ENCODE results near the gene MRAP2. TPM values are rescaled to one million over a fixed set of nuclear protein-coding genes. Genes with fewer than 3 reads are reported as not detected.

Gene MRAP2
- total and polyA plus RNA-seq, 2 donors (not counting 3 experiments of a cell fraction or from before 2014, with no cell fraction given), result 5.8 to 8.6 TPM

- H3K4me1 ChIP-seq (ENCODE audit: control insufficient read depth, extremely low read depth, insufficient read depth, low read length), result peaks cover 10% of the 10 kb centered on the region
- no peaks in the 10 kb centered on the region for H3K9me1 ChIP-seq (replicated peaks; ENCODE audit: control insufficient read depth, extremely low read depth, insufficient read depth, low read length)
- no peaks in the 10 kb centered on the region for H3K27me3 ChIP-seq (ENCODE audit: control insufficient read depth in 2 of 2, insufficient read depth in 2 of 2, low read length in 2 of 2)
- no peak overlapping the region for H3K4me3 ChIP-seq (replicated peaks in 1 of 3; ENCODE audit: insufficient read depth in 1 of 3, low read depth in 1 of 3, low read length in 3 of 3)
- intact Hi-C loops (cut with micrococcal nuclease) (loop anchor here (10.0 kb wide), 1 partner anchor 156 kb away; no protein-coding TSS in a partner anchor), dilution Hi-C loops (cut with MboI; ENCODE audit: extremely low pct_ligation_motif_present, low sequenced_read_pairs) (no loop called here)
- no peak overlapping the region for H3K27ac ChIP-seq (ENCODE audit: insufficient read depth, low read depth, low read length)
- no peak for TF ChIP-seq POLR2AphosphoS5 (IDR thresholded peaks at IDR 0.05; ENCODE audit: insufficient read depth, low read depth, low read length)
- no peak for TF ChIP-seq JUN (IDR thresholded peaks at IDR 0.05; ENCODE audit: borderline replicate concordance, insufficient read depth, insufficient read length, low read depth)
- no peak for TF ChIP-seq POLR2A (IDR thresholded peaks at IDR 0.05; ENCODE audit: low read depth, low read length)
- TF ChIP-seq, protein P1, sequence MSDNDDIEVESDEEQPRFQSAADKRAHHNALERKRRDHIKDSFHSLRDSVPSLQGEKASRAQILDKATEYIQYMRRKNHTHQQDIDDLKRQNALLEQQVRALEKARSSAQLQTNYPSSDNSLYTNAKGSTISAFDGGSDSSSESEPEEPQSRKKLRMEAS (IDR thresholded peaks at IDR 0.05; ENCODE audit: insufficient read depth, insufficient read length), result no peak
- no peak for TF ChIP-seq MYC (IDR thresholded peaks at IDR 0.05; ENCODE audit: low read depth, low read length)
- TF ChIP-seq, protein P2, sequence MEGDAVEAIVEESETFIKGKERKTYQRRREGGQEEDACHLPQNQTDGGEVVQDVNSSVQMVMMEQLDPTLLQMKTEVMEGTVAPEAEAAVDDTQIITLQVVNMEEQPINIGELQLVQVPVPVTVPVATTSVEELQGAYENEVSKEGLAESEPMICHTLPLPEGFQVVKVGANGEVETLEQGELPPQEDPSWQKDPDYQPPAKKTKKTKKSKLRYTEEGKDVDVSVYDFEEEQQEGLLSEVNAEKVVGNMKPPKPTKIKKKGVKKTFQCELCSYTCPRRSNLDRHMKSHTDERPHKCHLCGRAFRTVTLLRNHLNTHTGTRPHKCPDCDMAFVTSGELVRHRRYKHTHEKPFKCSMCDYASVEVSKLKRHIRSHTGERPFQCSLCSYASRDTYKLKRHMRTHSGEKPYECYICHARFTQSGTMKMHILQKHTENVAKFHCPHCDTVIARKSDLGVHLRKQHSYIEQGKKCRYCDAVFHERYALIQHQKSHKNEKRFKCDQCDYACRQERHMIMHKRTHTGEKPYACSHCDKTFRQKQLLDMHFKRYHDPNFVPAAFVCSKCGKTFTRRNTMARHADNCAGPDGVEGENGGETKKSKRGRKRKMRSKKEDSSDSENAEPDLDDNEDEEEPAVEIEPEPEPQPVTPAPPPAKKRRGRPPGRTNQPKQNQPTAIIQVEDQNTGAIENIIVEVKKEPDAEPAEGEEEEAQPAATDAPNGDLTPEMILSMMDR (IDR thresholded peaks at IDR 0.05; ENCODE audit: extremely low read depth in 1 of 2, insufficient read depth in 1 of 2, low read depth in 1 of 2, low read length in 2 of 2), result no peak
- no peak for TF ChIP-seq EZH2 (IDR thresholded peaks at IDR 0.05; ENCODE audit: borderline replicate concordance, low read depth, low read length, severe bottlenecking)
- TF ChIP-seq FOS (IDR thresholded peaks at IDR 0.05; ENCODE audit: borderline replicate concordance, insufficient read depth, low read length), result no peak
- TF ChIP-seq GATA2 (IDR thresholded peaks at IDR 0.05; ENCODE audit: insufficient read depth, insufficient read length, low read depth, low read length), result no peak
- ChIA-PET POLR2A (no interaction called here), CTCF (no interaction called here)
- H3K36me3 ChIP-seq (ENCODE audit: control insufficient read depth in 2 of 2, extremely low read depth in 1 of 2, insufficient read depth in 2 of 2, low read length in 2 of 2), result no peaks in the 10 kb centered on the region
- no peaks in the 10 kb centered on the region for H3K79me2 ChIP-seq (ENCODE audit: control insufficient read depth, insufficient read depth, low read length)
- no peak overlapping the region for H3K9ac ChIP-seq (replicated peaks; ENCODE audit: extremely low read depth, insufficient read depth, low read length)
- DNase-seq (ENCODE audit: low read depth, low spot score) (no peak), FAIRE-seq (no peak)
- BruUV-seq (replicated peaks), result no TSS peak
- no peak overlapping the region for H2AFZ ChIP-seq (ENCODE audit: low read depth, low read length)
- H3K4me2 ChIP-seq (ENCODE audit: insufficient read depth, low read length), result no peak overlapping the region
- H3K9me3 ChIP-seq (replicated peaks; ENCODE audit: control insufficient read depth, insufficient read depth, low read length), result no peaks in the 10 kb centered on the region
- H4K20me1 ChIP-seq (replicated peaks; ENCODE audit: control insufficient read depth, extremely low read depth, insufficient read depth, low read length), result no peaks in the 10 kb centered on the region
These were observed 25.5 kb downstream of the MRAP2 start for GRCh38 chr6:84059082-84059481.
